A549 (cell line): ENCODE data around the gene TMEM8B. TPM values are rescaled to one million over a fixed set of nuclear protein-coding genes. Genes with fewer than 3 reads are reported as not detected.

Source experiments
- ATAC-seq, 2 experiments: fragments of 200-7000 bp in 1 of 2; fragments of >200 bp in 1 of 2; cut with Nextera tagmentation in 1 of 2; cut with Tn5 transposase in 1 of 2; 3 replicates each; pipeline versions ENCODE4 v1.8.0 to v1.9.1; 2018 to 2020; ENCODE audit warnings: mild to moderate bottlenecking in 1 of 2, moderate library complexity in 1 of 2
- CTCF ChIA-PET: fragments of 300-600 bp; sonication (Branson Sonifier 250); formaldehyde crosslinking; extraction: SDS; loops from one replicate; lab custom pipeline; 2021; ENCODE audit warnings: antibody characterized with exemption, inconsistent platforms; lab: Yijun Ruan, JAX
- POLR2A ChIA-PET: fragments of 350-600 bp; formaldehyde crosslinking; extraction: SDS; loops from one replicate; lab custom pipeline; 2021; ENCODE audit warnings: antibody characterized with exemption, inconsistent platforms; lab: Yijun Ruan, JAX
- DNase-seq, 2 experiments: peaks; one replicate each; pipeline versions ENCODE4 v3.0.0 to v3.0.0-alpha.2; 2011 to 2016; ENCODE audit warnings: low read depth in 1 of 2, low spot score in 1 of 2
- FAIRE-seq: peaks from 2 replicates; lab custom pipeline; 2011; peaks lifted over from hg19 to GRCh38; lab: Jason Lieb, UNC
- H3K27ac ChIP-seq, 2 experiments: fragments of >200 bp; sonication (Bioruptor Twin); formaldehyde crosslinking; 3 replicates each; pipeline ENCODE4 v1.5.1; 2016 to 2017
- H3K4me1 ChIP-seq: fragments of >200 bp; sonication (Bioruptor Twin); formaldehyde crosslinking; 3 replicates; pipeline ENCODE4 v1.6.1; 2016
- H3K4me2 ChIP-seq: fragments of >200 bp; sonication (Bioruptor Twin); formaldehyde crosslinking; 3 replicates; pipeline ENCODE4 v1.6.1; 2016
- H3K4me3 ChIP-seq: fragments of >200 bp; sonication (Bioruptor Twin); formaldehyde crosslinking; 3 replicates; pipeline ENCODE4 v1.5.1; 2016
- H3K9me3 ChIP-seq: fragments of >200 bp; sonication (Bioruptor Twin); formaldehyde crosslinking; 3 replicates; pipeline ENCODE4 v1.6.1; 2016
- ATOH8 ChIP-seq: fragments of 250-450 bp; sonication (Bioruptor Pico); IDR thresholded peaks from 2 replicates; pipeline ENCODE4 v1.5.0; 2020; ENCODE audit warnings: low read depth, mild to moderate bottlenecking, moderate library complexity
- CBX2 ChIP-seq: fragments of 200-600 bp; sonication (generic); IDR thresholded peaks from 2 replicates; pipeline ENCODE4 v1.6.1; 2016; ENCODE audit warnings: low read depth, mild to moderate bottlenecking, borderline replicate concordance
- CBX8 ChIP-seq: fragments of 200-600 bp; sonication (generic); IDR thresholded peaks from 2 replicates; pipeline ENCODE4 v1.6.1; 2016
- CEBPB ChIP-seq, 2 experiments: fragments of >200 bp in 1 of 2; sonication (Bioruptor Twin) in 1 of 2; formaldehyde crosslinking in 1 of 2; IDR thresholded peaks; 2 replicates each; pipeline ENCODE4 v1.6.1; 2012 to 2016
- CHD4 ChIP-seq: fragments of 200-600 bp; sonication (generic); IDR thresholded peaks from 2 replicates; pipeline ENCODE4 v1.6.1; 2016; ENCODE audit warnings: antibody characterized with exemption, mild to moderate bottlenecking, borderline replicate concordance
- CTCF ChIP-seq: fragments of >200 bp; sonication (Bioruptor Twin); formaldehyde crosslinking; IDR thresholded peaks from 3 replicates; pipeline ENCODE4 v1.5.1; 2016
- EP300 ChIP-seq, 2 experiments: fragments of >200 bp; sonication (Bioruptor Twin); formaldehyde crosslinking; IDR thresholded peaks; 2 replicates in 1 of 2; 3 replicates in 1 of 2; pipeline ENCODE4 v1.6.1; 2016 to 2017
- GATA3 ChIP-seq: IDR thresholded peaks from 2 replicates; pipeline ENCODE4 v1.6.1; 2012; ENCODE audit warnings: borderline replicate concordance
- HDAC2 ChIP-seq: fragments of 200-600 bp; sonication (generic); IDR thresholded peaks from 2 replicates; pipeline ENCODE4 v1.6.1; 2016
- HES2 ChIP-seq: fragments of >200 bp; sonication (Bioruptor Twin); formaldehyde crosslinking; IDR thresholded peaks from 2 replicates; pipeline ENCODE4 v1.6.1; 2016
- HOXA7 ChIP-seq: fragments of 250-450 bp; sonication (Bioruptor Pico); IDR thresholded peaks from 2 replicates; pipeline ENCODE4 v1.5.0; 2020; ENCODE audit warnings: mild to moderate bottlenecking, moderate library complexity
- HOXB13 ChIP-seq: fragments of 250-450 bp; sonication (Bioruptor Pico); IDR thresholded peaks from 2 replicates; pipeline ENCODE4 v1.5.0; 2020; ENCODE audit warnings: low read depth, mild to moderate bottlenecking, moderate library complexity
- KDM1A ChIP-seq: fragments of 200-600 bp; sonication (generic); IDR thresholded peaks from 2 replicates; pipeline ENCODE4 v1.6.1; 2016; ENCODE audit warnings: low read depth, mild to moderate bottlenecking
- MAFK ChIP-seq: fragments of 450-650 bp; IDR thresholded peaks from 2 replicates; pipeline ENCODE4 v1.6.1; 2014; ENCODE audit not compliant: partially characterized antibody
- MAX ChIP-seq: IDR thresholded peaks from 2 replicates; pipeline ENCODE4 v1.6.1; 2012
- MAZ ChIP-seq: fragments of 150-350 bp; IDR thresholded peaks from 2 replicates; pipeline ENCODE4 v1.6.1; 2014; ENCODE audit warnings: antibody characterized with exemption, low read depth, low read length, borderline replicate concordance
- PHF8 ChIP-seq: fragments of 200-600 bp; sonication (generic); IDR thresholded peaks from 2 replicates; pipeline ENCODE4 v1.6.1; 2016; ENCODE audit warnings: low read depth, mild to moderate bottlenecking, antibody characterized with exemption, moderate library complexity, borderline replicate concordance
- POLR2A ChIP-seq: IDR thresholded peaks from 2 replicates; pipeline ENCODE4 v1.6.1; 2012; ENCODE audit warnings: mild to moderate bottlenecking, low read length
- POLR2AphosphoS2 ChIP-seq: conservative IDR thresholded peaks from 2 replicates; pipeline ENCODE4 v1.6.1; 2012; ENCODE audit warnings: low read length, improper control_type of control experiment, inconsistent platforms
- RCOR1 ChIP-seq: fragments of 150-350 bp; IDR thresholded peaks from 2 replicates; pipeline ENCODE4 v1.6.1; 2014; ENCODE audit warnings: antibody characterized with exemption, low read length, low read depth
- REST ChIP-seq: fragments of 200-600 bp; sonication (generic); IDR thresholded peaks from 2 replicates; pipeline ENCODE4 v1.6.1; 2016; ENCODE audit warnings: antibody characterized with exemption, mild to moderate bottlenecking, moderate library complexity
- RNF2 ChIP-seq: fragments of 200-600 bp; sonication (generic); IDR thresholded peaks from 2 replicates; pipeline ENCODE4 v1.6.1; 2016; ENCODE audit warnings: low read depth, mild to moderate bottlenecking, antibody characterized with exemption, moderate library complexity, borderline replicate concordance
- SREBF2 ChIP-seq: fragments of 450-650 bp; IDR thresholded peaks from 2 replicates; pipeline ENCODE4 v1.6.1; 2014; ENCODE audit warnings: mild to moderate bottlenecking, moderate library complexity
- ZNF302 ChIP-seq: fragments of 250-450 bp; sonication (Bioruptor Pico); IDR thresholded peaks from 2 replicates; pipeline ENCODE4 v1.9.0; 2021; ENCODE audit warnings: inconsistent platforms, mild to moderate bottlenecking, moderate library complexity
- ZSCAN20 ChIP-seq: fragments of 250-450 bp; sonication (Bioruptor Pico); IDR thresholded peaks from 2 replicates; pipeline ENCODE4 v1.8.0; 2022; ENCODE audit warnings: mild to moderate bottlenecking, moderate library complexity
- WGBS: methylation state at CpG from one replicate; pipeline ENCODE4 v1.1.6; 2017; ENCODE audit errors: missing lambda C conversion rate; 5-methylcytosine and 5-hydroxymethylcytosine counted together
- polyA plus RNA-seq, 4 experiments: library from polyadenylated mRNA; depleted of rRNA in 3 of 4; stranded (reverse); fragments of >200 nt; fragmentation: RNase III in 1 of 4; extraction: RNeasy Plus Mini Kit Qiagen cat#74134 plus additional on column Dnase treatment in 1 of 4; gene quantifications; 2 replicates in 3 of 4; 3 replicates in 1 of 4; pipeline ENCODE4 v1.2.3, GENCODE V29; 2011 to 2017
- TF ChIP-seq, protein P1 (sequence below): IDR thresholded peaks from 2 replicates; pipeline ENCODE4 v1.6.1; 2012; ENCODE audit warnings: low read depth, borderline replicate concordance

The TMEM8B gene
- polyA plus RNA-seq, 2 of the 4 experiments (the other 2 are of a cell fraction) = 1.8 to 2.2 TPM

- DNase-seq (no peak), ATAC-seq (no peak), FAIRE-seq (no peak)
- ChIA-PET CTCF (interaction anchor here (1.5 to 8.1 kb wide), 5 partner anchors 8 to 72 kb away, joined by 3 to 36 read pairs (median 6); no protein-coding TSS in a partner anchor), POLR2A (no interaction called here)
- Histone ChIP-seq H3K27ac (no peak overlapping the region), H3K4me2 (no peak overlapping the region), H3K9me3 (no peaks in the 10 kb centered on the region), H3K4me3 (no peak overlapping the region), H3K4me1 (no peaks in the 10 kb centered on the region)
- TF ChIP-seq ZSCAN20 (CRISPR knock-in tag) = no peak
- TF ChIP-seq GATA3 = no peak
- TF ChIP-seq CEBPB (IDR thresholded peaks at IDR 0.05) = no peak
- no peak for TF ChIP-seq RCOR1
- TF ChIP-seq MAZ = no peak
- no peak for TF ChIP-seq POLR2A
- TF ChIP-seq PHF8 = no peak
- TF ChIP-seq HOXA7 (CRISPR knock-in tag) = no peak
- no peak for TF ChIP-seq RNF2
- no peak for TF ChIP-seq POLR2AphosphoS2
- TF ChIP-seq REST = no peak
- no peak for TF ChIP-seq HES2
- TF ChIP-seq CBX2 = no peak
- TF ChIP-seq, protein P1, sequence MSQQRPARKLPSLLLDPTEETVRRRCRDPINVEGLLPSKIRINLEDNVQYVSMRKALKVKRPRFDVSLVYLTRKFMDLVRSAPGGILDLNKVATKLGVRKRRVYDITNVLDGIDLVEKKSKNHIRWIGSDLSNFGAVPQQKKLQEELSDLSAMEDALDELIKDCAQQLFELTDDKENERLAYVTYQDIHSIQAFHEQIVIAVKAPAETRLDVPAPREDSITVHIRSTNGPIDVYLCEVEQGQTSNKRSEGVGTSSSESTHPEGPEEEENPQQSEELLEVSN = no peak
- no peak for TF ChIP-seq HOXB13 (CRISPR knock-in tag)
- no peak for TF ChIP-seq CHD4
- TF ChIP-seq ATOH8 (CRISPR knock-in tag) = no peak
- 70% methylated on average over 4 of the region's 4 CpGs for WGBS
Measured at GRCh38 chr9:35862328-35862727, 33.3 kb downstream of the TMEM8B start.

- POLR2A ChIA-PET = no interaction called here
- no peak for DNase-seq
- CTCF ChIA-PET = interaction anchor here (1.3 to 4.2 kb wide), 8 partner anchors 9 to 132 kb away, joined by 3 to 18 read pairs (median 4); partner anchors contain the start of genes HINT2 and TLN1
Measured at GRCh38 chr9:35863583-35863982, 34.6 kb downstream of the TMEM8B start.

More at GRCh38 chr9:35863583-35863982, 34.6 kb downstream of the TMEM8B start:
- no peak overlapping the region for H3K27ac ChIP-seq
- TF ChIP-seq ZSCAN20 (CRISPR knock-in tag) (no peak), MAX (no peak), HDAC2 (no peak), ZNF302 (CRISPR knock-in tag) (no peak), CBX8 (no peak), KDM1A (no peak), SREBF2 (no peak), EP300 (IDR thresholded peaks at IDR 0.05) (no peak), CTCF (no peak), MAFK (no peak)
- TF ChIP-seq, protein P1 = no peak
- H3K9me3 ChIP-seq = no peaks in the 10 kb centered on the region
- ATAC-seq (no peak), FAIRE-seq (no peak)
- 49% methylated on average over 8 of the region's 8 CpGs for WGBS
- H3K4me2 ChIP-seq = no peak overlapping the region
- no peak overlapping the region for H3K4me3 ChIP-seq
- H3K4me1 ChIP-seq = no peaks in the 10 kb centered on the region
